GM10266 (cell line): ENCODE results near the gene PSENEN.

Experiments used
- DNase-seq: peaks from one replicate; pipeline ENCODE4 v3.0.0; 2012; ENCODE audit errors: extremely low spot score
- CTCF ChIP-seq: IDR thresholded peaks from 2 replicates; pipeline ENCODE4 v1.5.1; 2012; ENCODE audit warnings: mild to moderate bottlenecking, low read depth; ENCODE audit not compliant: control insufficient read depth, insufficient read depth; ENCODE audit errors: missing control alignments

Gene PSENEN

GRCh38 chr19:35708391-35708790 is 37.1 kb upstream of the PSENEN start:
- no peak for DNase-seq
- TF ChIP-seq CTCF, result no peak

- no peak for TF ChIP-seq CTCF
- DNase-seq, result peak; percentile 71
Observed at GRCh38 chr19:35710784-35711723, 34.4 kb upstream of the PSENEN start.

- DNase-seq, result peak; percentile 86
- no peak for TF ChIP-seq CTCF
Observed at GRCh38 chr19:35712567-35713505, 32.6 kb upstream of the PSENEN start.

DNA sequence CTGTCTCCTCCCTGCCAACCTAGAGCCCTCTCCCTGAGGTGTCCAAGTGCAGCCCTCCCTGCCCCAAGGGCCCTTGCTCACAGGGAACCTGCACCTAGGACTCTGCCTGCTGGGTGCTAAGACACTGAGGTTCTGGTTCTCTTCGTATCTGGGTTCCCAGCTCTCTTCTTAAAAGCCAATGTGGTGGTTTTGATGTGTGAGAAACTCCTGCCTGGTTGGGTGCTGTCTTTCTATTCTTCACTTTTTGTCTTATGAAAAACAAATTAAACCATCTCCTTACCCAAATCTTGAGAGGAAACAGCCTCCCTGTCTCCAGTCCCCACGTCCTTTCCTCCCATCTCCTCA is 32.0 kb upstream of the PSENEN start:
- TF ChIP-seq CTCF, result no peak

GRCh38 chr19:35713904-35714495 is 31.5 kb upstream of the PSENEN start:
- TF ChIP-seq CTCF, result no peak
- DNase-seq, result no peak

More for the DNA sequence above, 32.0 kb upstream of the PSENEN start:
- no peak for DNase-seq

DNA sequence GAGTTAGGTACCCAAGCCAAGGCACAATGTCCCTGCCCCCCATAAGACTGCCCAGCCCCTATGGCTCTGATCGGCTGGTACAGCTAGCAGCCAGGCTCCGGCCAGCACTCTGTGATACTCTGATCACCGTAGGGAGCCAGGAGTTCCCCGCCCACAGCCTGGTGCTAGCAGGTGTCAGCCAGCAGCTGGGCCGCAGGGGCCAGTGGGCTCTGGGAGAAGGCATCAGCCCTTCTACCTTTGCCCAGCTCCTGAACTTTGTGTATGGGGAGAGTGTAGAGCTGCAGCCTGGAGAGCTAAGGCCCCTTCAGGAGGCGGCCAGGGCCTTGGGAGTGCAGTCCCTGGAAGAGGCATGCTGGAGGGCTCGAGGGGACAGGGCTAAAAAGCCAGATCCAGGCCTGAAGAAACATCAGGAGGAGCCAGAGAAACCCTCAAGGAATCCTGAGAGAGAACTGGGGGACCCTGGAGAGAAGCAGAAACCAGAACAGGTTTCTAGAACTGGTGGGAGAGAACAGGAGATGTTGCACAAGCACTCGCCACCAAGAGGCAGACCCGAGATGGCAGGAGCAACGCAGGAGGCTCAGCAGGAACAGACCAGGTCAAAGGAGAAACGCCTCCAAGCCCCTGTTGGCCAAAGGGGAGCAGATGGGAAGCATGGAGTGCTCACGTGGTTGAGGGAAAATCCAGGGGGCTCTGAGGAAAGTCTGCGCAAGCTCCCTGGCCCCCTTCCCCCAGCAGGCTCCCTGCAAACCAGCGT is 30.7 kb upstream of the PSENEN start:
- peak; percentile 43 for TF ChIP-seq CTCF
- no peak for DNase-seq
